Measurements from ENCODE around the gene TRPM6. TPM values are rescaled to one million over a fixed set of nuclear protein-coding genes. Genes with fewer than 3 reads are reported as not detected.

Gene TRPM6
- total RNA-seq, 1 donor from 2014 or later, result 1.1 TPM

DNA sequence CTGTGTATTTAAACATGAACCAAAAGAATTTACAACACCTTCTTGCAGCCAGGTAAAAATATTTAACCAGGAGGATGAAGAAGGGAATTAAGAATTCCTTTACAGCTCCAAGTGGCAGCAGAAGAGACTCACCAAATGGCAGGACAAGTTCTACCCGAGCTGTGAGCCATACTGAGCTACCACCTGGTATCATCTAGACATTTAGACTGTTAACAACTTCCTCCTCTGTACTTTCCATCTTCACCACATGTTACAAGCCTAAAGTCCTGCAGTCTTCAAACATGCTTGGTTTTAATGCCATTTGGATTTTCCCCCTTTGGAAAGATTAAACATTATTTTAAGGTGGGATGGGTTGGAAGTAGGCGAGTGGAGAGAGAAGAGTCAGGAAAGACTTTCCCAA, 190.2 kb downstream of the TRPM6 start:
- DNase-seq, result no peak

DNA sequence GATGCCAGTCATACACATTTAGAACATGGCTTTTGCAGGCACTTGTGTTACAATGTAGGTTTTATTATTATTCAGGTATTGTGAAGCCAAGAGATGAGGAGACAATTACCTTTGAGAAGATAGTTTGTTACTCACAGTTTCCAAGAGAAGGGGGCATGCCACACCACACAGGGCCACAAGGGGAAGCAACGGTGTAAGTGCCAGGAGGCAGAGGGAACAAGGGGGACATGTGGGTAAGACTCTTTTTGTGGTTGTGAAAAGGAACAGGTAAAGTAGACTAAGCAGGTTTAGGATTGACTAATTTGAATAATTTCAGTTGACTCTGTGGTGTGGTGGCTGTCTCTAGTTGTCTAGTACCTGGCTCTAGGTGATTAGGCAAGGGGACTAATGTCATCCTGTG, 191.2 kb downstream of the TRPM6 start:
- no peak for DNase-seq

DNA sequence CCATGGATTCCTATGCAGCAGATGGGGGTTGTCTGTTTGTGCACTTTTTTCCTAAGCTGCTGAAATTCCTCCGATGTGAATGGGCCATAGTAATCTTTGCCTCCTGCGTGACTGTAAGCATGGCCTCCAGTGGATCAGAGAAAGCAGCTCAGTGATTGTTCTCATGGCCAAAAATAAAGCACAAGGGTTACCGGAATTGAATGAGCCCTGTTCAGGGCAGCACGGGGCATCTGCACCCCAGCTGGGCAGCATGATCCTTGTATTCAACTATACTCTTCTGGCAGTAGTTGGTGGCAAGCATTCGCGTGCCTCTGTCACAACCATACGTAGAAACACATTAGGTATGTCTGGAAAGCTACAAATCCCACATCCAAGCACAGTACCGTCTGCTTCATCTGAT, 196.7 kb downstream of the TRPM6 start:
- DNase-seq, result no peak

DNA sequence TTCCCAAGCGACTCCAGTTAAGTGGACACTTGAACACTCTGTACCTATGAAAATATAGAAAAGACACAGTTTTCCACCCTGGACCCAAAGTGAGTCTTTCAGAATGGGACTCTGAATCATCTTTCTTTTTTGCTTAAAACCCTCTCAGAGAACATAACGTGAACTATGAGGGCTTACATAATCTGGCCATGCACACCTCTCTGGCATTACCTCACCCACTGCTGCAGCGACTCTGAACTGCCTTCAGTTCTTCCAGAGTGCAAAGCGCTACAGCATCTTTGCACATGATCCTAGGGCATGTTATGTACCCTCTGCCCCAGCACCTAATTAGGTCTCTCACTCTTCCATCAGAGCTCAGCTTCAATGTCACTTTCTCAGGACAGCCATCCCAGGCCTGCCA, 204.4 kb downstream of the TRPM6 start:
- peak; percentile 18 for DNase-seq

DNA sequence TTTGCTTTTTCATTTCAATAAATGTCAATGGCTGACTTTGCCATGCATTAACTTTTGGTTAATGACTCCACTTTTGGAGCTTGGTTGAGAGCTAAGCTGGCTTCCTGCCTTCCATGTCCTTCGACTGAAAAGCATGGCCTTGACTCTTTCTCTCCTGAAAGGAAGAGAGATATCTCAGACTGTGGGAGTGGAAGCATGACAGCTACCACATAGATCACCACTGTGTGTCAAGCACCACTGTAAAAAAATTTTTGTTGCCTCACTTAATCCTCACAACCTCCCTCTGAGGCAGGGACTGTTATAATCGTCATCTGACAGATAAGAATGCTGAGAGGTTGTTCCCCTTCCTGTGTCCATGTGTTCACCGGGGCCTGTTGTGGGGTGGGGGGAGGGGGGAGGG, 205.8 kb downstream of the TRPM6 start:
- DNase-seq, result no peak

DNA sequence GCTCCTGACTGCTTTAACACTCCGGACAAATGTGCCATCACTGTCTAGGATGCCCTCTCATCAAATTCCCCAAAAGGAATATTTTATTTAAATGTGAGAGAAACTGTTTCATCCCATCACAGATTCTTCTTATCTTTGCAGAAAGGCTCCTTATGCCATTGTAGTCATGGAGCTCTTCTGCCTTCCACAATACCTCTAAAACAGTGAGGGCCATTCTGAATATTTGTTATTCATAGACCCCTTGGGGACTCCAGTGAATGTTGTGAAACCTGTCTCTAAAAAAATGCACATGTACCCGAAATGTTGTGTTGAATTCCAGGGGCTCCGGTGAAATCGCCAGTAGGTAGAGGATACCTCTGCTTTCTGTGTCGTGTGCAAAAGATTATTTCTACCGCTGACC, 213.6 kb downstream of the TRPM6 start:
- no peak for DNase-seq

Small RNA genes within 50 kb of the gene (small RNA-seq; reads per million reads assigned to genes)
- not detected for gene RNU6-445P

Other genes starting within 250 kb of the TRPM6 start
- gene C9orf40, start 65.0 kb upstream of the TRPM6 start, total RNA-seq, result 15.0 TPM
- 76.3 TPM for gene CARNMT1, start 140.4 kb upstream of the TRPM6 start, total RNA-seq
- 10.3 TPM for gene NMRK1, start 200.2 kb upstream of the TRPM6 start, total RNA-seq
- 20.1 TPM for gene OSTF1, start 200.6 kb upstream of the TRPM6 start, total RNA-seq

All from occipital lobe (tissue), 3 donors.